Transverse colon (tissue), 4 donors: ENCODE measurements around the gene CAND2. TPM values are rescaled to one million over a fixed set of nuclear protein-coding genes. Genes with fewer than 3 reads are reported as not detected.

Experiments used
- DNase-seq: peaks from one replicate; pipeline ENCODE4 v3.0.0-alpha.2; 2019
- H3K27ac ChIP-seq, 4 donors: fragments of 200-600 bp; sonication (generic); 2 replicates each; pipeline ENCODE4 v1.5.1; 2016 to 2018; ENCODE audit warnings: inconsistent platforms in 4 of 4
- H3K27me3 ChIP-seq: fragments of 200-600 bp; sonication (generic); 2 replicates; pipeline ENCODE4 v1.5.1; 2017; ENCODE audit warnings: inconsistent platforms
- H3K36me3 ChIP-seq, 4 donors: fragments of 200-600 bp; sonication (generic); 2 replicates each; pipeline ENCODE4 v1.5.1; 2017 to 2019; ENCODE audit warnings: inconsistent platforms in 4 of 4
- H3K4me1 ChIP-seq, 4 donors: fragments of 200-600 bp; sonication (generic); 2 replicates each; pipeline ENCODE4 v1.5.1; 2017 to 2020; ENCODE audit warnings: inconsistent platforms in 4 of 4
- H3K4me3 ChIP-seq, 4 donors: fragments of 200-600 bp; sonication (generic); 1 replicate in 1 of 4; 2 replicates in 3 of 4; pipeline versions ENCODE4 v1.5.1 to v1.6.1; 2017 to 2019; ENCODE audit warnings: inconsistent platforms in 4 of 4
- H3K9me3 ChIP-seq, 2 donors: fragments of 200-600 bp; sonication (generic); 2 replicates each; pipeline ENCODE4 v1.5.1; 2017 to 2019; ENCODE audit warnings: inconsistent platforms in 2 of 2
- CTCF ChIP-seq, 5 experiments: fragments of 200-600 bp in 3 of 5; fragments of 450-650 bp in 2 of 5; sonication (generic) in 3 of 5; IDR thresholded peaks; 1 replicate in 2 of 5; 2 replicates in 3 of 5; pipeline ENCODE4 v1.5.1; 2016 to 2017; ENCODE audit warnings: antibody characterized with exemption in 5 of 5, inconsistent platforms in 3 of 5, mild to moderate bottlenecking in 2 of 5, moderate library complexity in 1 of 5
- EP300 ChIP-seq: sonication (generic); formaldehyde crosslinking; IDR thresholded peaks from one replicate; pipeline ENCODE4 v1.6.1; 2017; ENCODE audit warnings: antibody characterized with exemption, low read depth
- POLR2A ChIP-seq: fragments of 450-650 bp; IDR thresholded peaks from one replicate; pipeline ENCODE4 v1.6.1; 2016; ENCODE audit warnings: antibody characterized with exemption, mild to moderate bottlenecking, moderate library complexity
- POLR2AphosphoS5 ChIP-seq, 3 donors: sonication (generic); formaldehyde crosslinking; IDR thresholded peaks; one replicate each; pipeline ENCODE4 v1.6.1; 2016; ENCODE audit warnings: antibody characterized with exemption in 3 of 3
- WGBS, 2 donors: methylation state at CpG; one replicate each; pipeline ENCODE4 v1.1.5; 2018; ENCODE audit warnings: low coverage in 1 of 2; 5-methylcytosine and 5-hydroxymethylcytosine counted together
- in situ Hi-C, 4 donors: fragments of 200-750 bp; cut with MboI; loops; one replicate each; pipeline versions ENCODE4 v1.15.0 to v1.15.1; 2017; ENCODE audit warnings: low sequenced_read_pairs in 3 of 4, low pct_ligation_motif_present in 1 of 4, low pct_unique_long_range_greater_than_20kb in 1 of 4
- intact Hi-C: fragments of 100-400 bp; cut with DNase I; formaldehyde crosslinking; loops from one replicate; pipeline ENCODE4 v1.15.1; 2023; ENCODE audit warnings: low total_unique reads
- total RNA-seq, 4 donors: library from RNA; depleted of rRNA; stranded (reverse); fragments of >200 nt; gene quantifications; one replicate each; pipeline ENCODE4 v1.1.0, GENCODE V29; 2016

The CAND2 gene
- total RNA-seq, 4 donors from 2014 or later, result 2.7 to 18.3 (median 9.7) TPM

GRCh38 chr3:12751571-12751970, 44.9 kb upstream of the CAND2 start:
- in situ Hi-C loops (no loop called here), intact Hi-C loops (no loop called here)
- no peak for DNase-seq
- Histone ChIP-seq H3K36me3 (no peaks in the 10 kb centered on the region), H3K4me1 (no peaks in the 10 kb centered on the region), H3K27me3 (no peaks in the 10 kb centered on the region), H3K9me3 (no peaks in the 10 kb centered on the region), H3K27ac (no peak overlapping the region), H3K4me3 (no peak overlapping the region)
- no peak for TF ChIP-seq CTCF (IDR thresholded peaks at IDR 0.05)
- 80 to 85% methylated on average over 2 to 5 of the region's 5 CpGs for WGBS, 2 donors

GRCh38 chr3:12752102-12752501, 44.4 kb upstream of the CAND2 start:
- no peak overlapping the region for H3K4me3 ChIP-seq
- H3K4me1 ChIP-seq, result no peaks in the 10 kb centered on the region
- WGBS, 2 donors, result 63 to 100% methylated on average over 1 to 3 of the region's 3 CpGs
- in situ Hi-C loops, result no loop called here
- no peak overlapping the region for H3K27ac ChIP-seq
- no peaks in the 10 kb centered on the region for H3K27me3 ChIP-seq
- H3K9me3 ChIP-seq, result no peaks in the 10 kb centered on the region
- H3K36me3 ChIP-seq, result no peaks in the 10 kb centered on the region
- no peak for TF ChIP-seq CTCF (IDR thresholded peaks at IDR 0.05)
- no peak for TF ChIP-seq EP300
- TF ChIP-seq POLR2AphosphoS5 (IDR thresholded peaks at IDR 0.05), result no peak
- no peak for TF ChIP-seq POLR2A
- intact Hi-C loops, result no loop called here
- DNase-seq, result no peak

DNA sequence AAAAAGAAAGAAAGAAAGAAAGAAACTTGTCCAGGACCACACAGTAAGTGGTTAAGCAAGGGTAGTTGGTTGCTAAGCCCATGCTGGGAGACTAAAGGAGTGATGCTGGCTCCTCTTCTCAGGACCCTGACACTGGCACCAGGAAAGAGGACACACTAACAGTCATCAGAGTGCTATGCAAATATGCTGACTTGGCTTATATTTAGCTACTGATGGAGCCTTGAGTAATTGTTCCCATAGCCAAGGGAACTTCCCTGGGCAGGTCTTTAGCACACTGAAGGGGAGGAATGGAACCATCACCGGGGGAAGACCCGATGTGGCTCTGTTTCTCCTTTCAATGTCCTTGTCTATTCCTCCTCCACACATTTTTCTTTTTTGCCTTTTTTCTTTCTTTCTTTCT, 43.7 kb upstream of the CAND2 start:
- Histone ChIP-seq H3K27ac (no peak overlapping the region), H3K27me3 (no peaks in the 10 kb centered on the region), H3K9me3 (no peaks in the 10 kb centered on the region), H3K36me3 (no peaks in the 10 kb centered on the region), H3K4me3 (no peak overlapping the region), H3K4me1 (no peaks in the 10 kb centered on the region)
- intact Hi-C loops, result no loop called here
- in situ Hi-C loops, result no loop called here
- no peak for DNase-seq
- WGBS, 2 donors, result 79 to 85% methylated on average over 2 of the region's 2 CpGs
- no peak for TF ChIP-seq EP300
- no peak for TF ChIP-seq POLR2AphosphoS5 (IDR thresholded peaks at IDR 0.05)
- no peak for TF ChIP-seq POLR2A
- no peak for TF ChIP-seq CTCF (IDR thresholded peaks at IDR 0.05)

GRCh38 chr3:12753275-12754028, 43.0 kb upstream of the CAND2 start:
- H3K4me3 ChIP-seq, result no peak overlapping the region
- no peaks in the 10 kb centered on the region for H3K36me3 ChIP-seq
- intact Hi-C loops (no loop called here), in situ Hi-C loops (no loop called here)
- no peak for DNase-seq
- H3K27me3 ChIP-seq, result no peaks in the 10 kb centered on the region
- 88 to 93% methylated on average over 3 to 9 of the region's 9 CpGs for WGBS, 2 donors
- TF ChIP-seq CTCF (IDR thresholded peaks at IDR 0.05), result no peak
- TF ChIP-seq EP300, result no peak
- no peak for TF ChIP-seq POLR2AphosphoS5 (IDR thresholded peaks at IDR 0.05)
- peaks cover 0 to 5% (median 4%) of the 10 kb centered on the region in 4 donors for H3K4me1 ChIP-seq
- H3K9me3 ChIP-seq, result no peaks in the 10 kb centered on the region
- no peak overlapping the region for H3K27ac ChIP-seq
